Pancreas (tissue), 10 donors: ENCODE measurements around the gene PXMP2. TPM values are rescaled to one million over a fixed set of nuclear protein-coding genes. Genes with fewer than 3 reads are reported as not detected.
A peak's percentile ranks its signal among the peaks of the same experiment; 100 is the strongest.

Source experiments
- ATAC-seq, 4 donors: fragments of 200-7000 bp; cut with Tn5 transposase; one replicate each; pipeline versions ENCODE4 v1.8.0 to v1.9.1; 2020; ENCODE audit warnings: mild to moderate bottlenecking in 4 of 4, moderate library complexity in 4 of 4
- DNase-seq, 6 donors: peaks; one replicate each; pipeline ENCODE4 v3.0.0-alpha.2; 2020
- FAIRE-seq: peaks from 2 replicates; lab custom pipeline; 2012; peaks lifted over from hg19 to GRCh38; lab: Jason Lieb, UNC
- H3K27ac ChIP-seq, 4 donors: fragments of 200-600 bp; sonication (generic); 1 replicate in 3 of 4; 2 replicates in 1 of 4; pipeline versions ENCODE4 v1.5.0 to v1.8.0; 2020
- H3K27me3 ChIP-seq, 4 donors: fragments of 200-600 bp; one replicate each; pipeline ENCODE4 v1.8.0; 2021
- H3K36me3 ChIP-seq, 3 donors: fragments of 200-600 bp; sonication (generic) in 1 of 3; one replicate each; pipeline versions ENCODE4 v1.5.0 to v1.8.0; 2020 to 2021
- H3K4me1 ChIP-seq, 3 donors: fragments of 200-600 bp; one replicate each; pipeline ENCODE4 v1.8.0; 2021
- H3K4me3 ChIP-seq, 4 donors: fragments of 200-600 bp; sonication (generic) in 2 of 4; one replicate each; pipeline versions ENCODE4 v1.5.0 to v1.8.0; 2020 to 2021
- H3K9me3 ChIP-seq, 4 donors: fragments of 200-600 bp; one replicate each; pipeline ENCODE4 v1.8.0; 2021
- WGBS, 2 donors: extraction: QIAGEN DNeasy Blood & Tissue Kit; methylation state at CpG; one replicate each; pipeline ENCODE4 v1.1.7; 2013; 5-methylcytosine and 5-hydroxymethylcytosine counted together
- intact Hi-C, 3 donors: fragments of 100-400 bp; cut with DNase I; formaldehyde crosslinking; loops; one replicate each; pipeline versions ENCODE4 v1.11.1 to v1.14.2; 2022
- polyA plus RNA-seq, 2 donors: library from polyadenylated mRNA; stranded (reverse); fragments of 200-250 nt; gene quantifications; one replicate each; pipeline ENCODE4 v1.2.3, GENCODE V29; 2013
- total RNA-seq, 6 donors: library from RNA; stranded (reverse); fragmentation: NEBNext Ultra II Directional in 4 of 6; extraction: Animal tissue kit (Norgen Biotek cat#: 25700) in 4 of 6; gene quantifications; one replicate each; pipeline versions ENCODE4 v1.2.1 to v1.2.4, GENCODE V29; 2021 to 2023
- TF ChIP-seq, protein P1 (sequence below), 4 donors: fragments of 200-600 bp; sonication (generic) in 3 of 4; IDR thresholded peaks; one replicate each; pipeline versions ENCODE4 v1.5.0 to v1.8.0; 2021; ENCODE audit warnings: antibody characterized with exemption in 4 of 4
- donor health status: healthy with polysubstance abuse.
- donor health status: DM: no; HTN: no; CAD: no; lungs with moderate emphysema.
- donor health status: DM: no; HTN: no; CAD: no.
- donor health status: control.
- donor health status: control.
- donor health status: Bipolar disorder and iron deficiency.
- donor health status: DM: yes; HTN: yes; CAD: no.
- donor health status: DM: no; HTN: no; CAD: no.
- donor health status: DM: no; HTN: no; CAD: no.
- donor health status: DM: yes; HTN: yes; CAD: no.

Gene PXMP2
- total and polyA plus RNA-seq, 8 donors: 7.7 to 27.1 (median 13.3) TPM

DNA sequence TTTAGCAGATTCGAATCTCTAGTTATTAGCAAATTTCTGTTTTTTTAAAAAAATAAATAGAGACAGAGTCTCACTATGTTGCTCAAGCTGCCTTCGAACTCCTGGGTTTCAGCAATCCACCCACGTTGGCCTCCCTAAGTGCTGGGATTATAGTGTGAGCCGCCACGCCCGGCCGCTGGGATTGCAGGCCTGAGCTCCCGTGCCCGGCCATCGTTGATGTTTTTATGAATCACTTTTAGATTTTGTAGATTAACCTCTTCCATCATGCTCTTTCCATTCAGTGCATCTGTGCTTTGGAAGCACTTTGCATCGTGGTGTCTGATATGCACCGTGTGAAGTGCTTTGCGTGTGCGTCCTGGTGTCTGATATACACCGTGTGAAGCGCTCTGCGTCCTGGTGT is 44.2 kb downstream of the PXMP2 start:
- WGBS, 2 donors: 92 to 94% methylated on average over 17 of the region's 17 CpGs

DNA sequence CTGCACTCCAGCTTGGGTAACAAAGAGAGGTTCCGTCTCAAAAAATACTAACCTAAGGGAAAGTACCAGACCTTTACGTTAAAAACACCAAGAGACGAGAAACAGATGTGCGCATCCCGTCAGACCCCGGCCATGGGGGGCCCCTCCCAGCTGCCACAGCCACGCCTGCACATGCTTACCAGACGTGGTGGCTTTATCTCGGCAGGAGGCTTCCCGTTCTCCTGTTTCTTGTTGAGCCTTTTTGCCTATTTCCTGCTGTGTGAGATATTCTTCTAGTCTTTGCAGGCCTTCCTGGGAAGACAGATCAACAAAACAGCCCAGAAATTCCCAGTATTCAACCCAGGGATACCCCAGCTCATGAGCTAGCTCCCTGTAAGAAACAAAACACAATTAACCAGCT is 46.8 kb downstream of the PXMP2 start:
- no peak for DNase-seq
- WGBS, 2 donors: 82 to 93% methylated on average over 10 of the region's 10 CpGs
- Histone ChIP-seq H3K27me3 (no peaks in the 10 kb centered on the region), H3K4me3 (no peak overlapping the region), H3K36me3 (peaks cover 0 to 38% (median 21%) of the 10 kb centered on the region in 3 donors), H3K27ac (no peak overlapping the region), H3K9me3 (no peaks in the 10 kb centered on the region), H3K4me1 (no peaks in the 10 kb centered on the region)
- intact Hi-C loops: no loop called here
- no peak for ATAC-seq
- FAIRE-seq: no peak
- TF ChIP-seq, protein P1, sequence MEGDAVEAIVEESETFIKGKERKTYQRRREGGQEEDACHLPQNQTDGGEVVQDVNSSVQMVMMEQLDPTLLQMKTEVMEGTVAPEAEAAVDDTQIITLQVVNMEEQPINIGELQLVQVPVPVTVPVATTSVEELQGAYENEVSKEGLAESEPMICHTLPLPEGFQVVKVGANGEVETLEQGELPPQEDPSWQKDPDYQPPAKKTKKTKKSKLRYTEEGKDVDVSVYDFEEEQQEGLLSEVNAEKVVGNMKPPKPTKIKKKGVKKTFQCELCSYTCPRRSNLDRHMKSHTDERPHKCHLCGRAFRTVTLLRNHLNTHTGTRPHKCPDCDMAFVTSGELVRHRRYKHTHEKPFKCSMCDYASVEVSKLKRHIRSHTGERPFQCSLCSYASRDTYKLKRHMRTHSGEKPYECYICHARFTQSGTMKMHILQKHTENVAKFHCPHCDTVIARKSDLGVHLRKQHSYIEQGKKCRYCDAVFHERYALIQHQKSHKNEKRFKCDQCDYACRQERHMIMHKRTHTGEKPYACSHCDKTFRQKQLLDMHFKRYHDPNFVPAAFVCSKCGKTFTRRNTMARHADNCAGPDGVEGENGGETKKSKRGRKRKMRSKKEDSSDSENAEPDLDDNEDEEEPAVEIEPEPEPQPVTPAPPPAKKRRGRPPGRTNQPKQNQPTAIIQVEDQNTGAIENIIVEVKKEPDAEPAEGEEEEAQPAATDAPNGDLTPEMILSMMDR (IDR thresholded peaks at IDR 0.05): no peak

More for the DNA sequence above, 44.2 kb downstream of the PXMP2 start:
- Histone ChIP-seq H3K4me1 (no peaks in the 10 kb centered on the region), H3K9me3 (no peaks in the 10 kb centered on the region), H3K4me3 (no peak overlapping the region), H3K27ac (no peak overlapping the region), H3K27me3 (no peaks in the 10 kb centered on the region), H3K36me3 (peaks cover 0 to 45% (median 21%) of the 10 kb centered on the region in 3 donors)
- ATAC-seq (no peak), FAIRE-seq (no peak), DNase-seq (no peak)
- intact Hi-C loops: no loop called here
- TF ChIP-seq, protein P1 (IDR thresholded peaks at IDR 0.05): no peak

DNA sequence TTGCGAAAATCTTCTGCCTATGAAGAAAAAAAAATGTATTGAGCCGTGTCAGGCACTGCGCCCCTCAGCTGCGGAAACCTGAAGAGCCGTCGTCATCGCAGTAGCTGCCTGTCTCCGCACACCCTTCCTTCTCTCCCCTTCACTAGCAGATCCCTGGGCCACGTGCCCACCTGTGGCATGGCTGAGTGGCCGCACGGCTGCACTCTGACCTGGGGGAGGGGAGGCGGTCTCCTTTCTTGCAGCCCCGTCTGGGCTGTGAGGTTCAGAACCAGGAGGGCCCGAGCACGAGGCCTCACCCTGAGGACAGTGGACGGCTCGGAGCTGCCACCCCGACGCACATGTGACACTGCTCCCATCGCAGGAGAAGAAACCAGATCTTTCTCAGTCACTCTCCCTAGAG is 48.1 kb downstream of the PXMP2 start:
- no peaks in the 10 kb centered on the region for H3K9me3 ChIP-seq
- no peaks in the 10 kb centered on the region for H3K27me3 ChIP-seq
- TF ChIP-seq, protein P1 (IDR thresholded peaks at IDR 0.05): no peak
- H3K4me3 ChIP-seq: no peak overlapping the region
- DNase-seq (no peak), FAIRE-seq (no peak), ATAC-seq (no peak)
- intact Hi-C loops: no loop called here
- H3K36me3 ChIP-seq: peaks cover 0 to 51% (median 21%) of the 10 kb centered on the region in 3 donors
- H3K27ac ChIP-seq: no peak overlapping the region
- WGBS, 2 donors: 95 to 96% methylated on average over 20 of the region's 20 CpGs
- H3K4me1 ChIP-seq: no peaks in the 10 kb centered on the region

DNA sequence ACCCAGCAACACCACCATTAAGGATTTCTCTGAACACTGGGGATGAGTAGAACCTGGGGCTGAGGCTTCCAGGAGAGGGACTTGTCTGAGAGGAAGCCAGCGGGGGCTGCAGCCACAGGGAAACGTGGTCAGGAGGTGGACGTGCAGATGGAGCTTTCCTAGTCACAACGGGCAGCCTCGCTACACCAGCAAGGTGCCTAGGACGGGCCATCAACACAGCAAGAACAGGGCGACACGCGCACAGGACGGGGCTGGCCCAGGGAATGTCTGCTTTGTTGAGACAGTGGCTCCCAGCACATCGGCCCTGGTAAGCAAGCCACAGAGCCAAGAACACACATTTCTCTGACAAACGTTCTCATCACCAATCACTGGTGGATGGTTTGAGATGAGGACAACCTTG is 49.0 kb downstream of the PXMP2 start:
- FAIRE-seq: no peak
- TF ChIP-seq, protein P1 (IDR thresholded peaks at IDR 0.05): no peak
- Histone ChIP-seq H3K27ac (no peak overlapping the region), H3K9me3 (no peaks in the 10 kb centered on the region), H3K36me3 (peaks cover 0 to 54% (median 21%) of the 10 kb centered on the region in 3 donors), H3K4me1 (no peaks in the 10 kb centered on the region), H3K4me3 (no peak overlapping the region), H3K27me3 (no peaks in the 10 kb centered on the region)
- DNase-seq: no peak
- WGBS, 2 donors: 90 to 93% methylated on average over 12 of the region's 12 CpGs
- intact Hi-C loops: no loop called here
- ATAC-seq: no peak

DNA sequence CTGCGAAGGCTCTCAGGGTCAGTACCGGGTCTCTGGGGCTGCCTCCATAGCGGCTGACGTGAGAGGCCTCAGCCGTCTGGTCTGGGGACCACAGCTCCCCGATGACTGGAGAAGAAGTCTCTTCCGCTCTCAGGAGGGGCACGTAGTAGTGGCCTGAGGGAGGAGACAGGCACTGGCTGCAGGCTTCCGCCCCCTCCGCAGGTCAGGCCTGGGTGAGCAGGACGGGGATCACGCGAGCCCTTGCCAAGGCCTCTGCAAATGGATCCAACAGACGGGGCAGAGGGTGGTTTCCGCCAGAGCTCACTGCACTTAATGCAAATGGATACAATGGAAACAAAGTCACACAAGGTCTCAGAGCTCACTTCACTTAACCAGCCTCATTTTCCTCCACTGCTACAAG is 49.5 kb downstream of the PXMP2 start:
- no peak for ATAC-seq
- H3K4me3 ChIP-seq: no peak overlapping the region
- FAIRE-seq: no peak
- peak in 1 of 6 donors; percentile 58 for DNase-seq
- intact Hi-C loops: no loop called here
- H3K27ac ChIP-seq: no peak overlapping the region
- H3K4me1 ChIP-seq: no peaks in the 10 kb centered on the region
- WGBS, 2 donors: 96 to 97% methylated on average over 15 of the region's 15 CpGs
- H3K27me3 ChIP-seq: no peaks in the 10 kb centered on the region
- H3K9me3 ChIP-seq: no peaks in the 10 kb centered on the region
- peaks cover 0 to 54% (median 17%) of the 10 kb centered on the region in 3 donors for H3K36me3 ChIP-seq
- TF ChIP-seq, protein P1 (IDR thresholded peaks at IDR 0.05): no peak
